GM18508 (cell line): ENCODE data around the gene CHEK1.
A peak's percentile ranks its signal among the peaks of the same experiment; 100 is the strongest.
"Not testable (repeated sequence)": the region's sequence is repeated elsewhere in the genome, so short reads cannot be mapped to it uniquely, and the experiment has no call there.

Experiments used
- ATAC-seq: cut with Tn5 transposase; IDR thresholded peaks from one replicate; pipeline ENCODE4 v1.9.1; 2021; ENCODE audit warnings: moderate number of reproducible peaks; ENCODE audit not compliant: insufficient read depth, unreplicated experiment

The CHEK1 gene

GRCh38 chr11:125624756-125625213 is at the start of gene CHEK1:
Gene CHEK1 (plus strand): TSS chr11:125625163. CDS start chr11:125626769, 1,606 bp downstream.
- ATAC-seq: no peak

DNA sequence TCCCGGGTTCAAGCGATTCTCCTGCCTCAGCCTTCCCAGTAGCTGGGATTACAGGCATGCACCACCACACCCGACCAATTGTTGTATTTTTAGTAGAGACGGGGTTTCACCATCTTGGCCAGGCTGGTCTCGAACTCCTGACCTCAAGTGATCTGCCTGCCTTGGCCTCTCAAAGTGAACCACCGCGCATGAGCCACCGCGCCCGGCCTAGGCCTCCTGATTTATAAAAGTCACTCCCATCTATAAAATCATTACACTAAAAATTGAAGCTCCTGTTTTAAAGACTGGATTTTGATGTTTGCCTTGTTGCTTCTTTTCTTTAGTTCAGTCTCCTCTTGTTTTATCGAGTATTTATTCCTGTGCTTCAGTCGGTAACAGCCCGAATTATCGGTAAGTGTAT is 47.8 kb upstream of the CHEK1 start:
- ATAC-seq: not testable (repeated sequence)

- no peak for ATAC-seq
Measured at GRCh38 chr11:125578783-125579182, 46.2 kb upstream of the CHEK1 start.

DNA sequence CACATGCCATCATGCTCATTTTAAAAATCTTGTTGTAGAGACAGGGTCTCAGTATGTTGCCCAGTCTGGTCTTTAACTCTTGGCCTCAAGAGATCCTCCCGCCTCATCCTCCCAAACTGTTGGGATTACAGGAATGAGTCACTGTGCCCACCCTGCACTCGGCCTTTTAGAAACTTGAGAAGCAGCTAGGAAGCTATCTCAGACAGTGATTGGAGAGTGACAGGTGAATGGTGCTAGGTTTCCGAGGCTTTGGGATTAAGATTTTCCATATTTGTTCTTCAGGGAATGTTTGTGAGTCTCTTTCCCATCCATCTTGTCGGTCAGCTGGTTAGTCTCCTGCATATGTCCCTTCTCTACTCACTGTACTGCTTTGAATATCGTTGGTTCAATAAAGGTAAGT is 45.2 kb upstream of the CHEK1 start:
- ATAC-seq: no peak

GRCh38 chr11:125583496-125583895 is 41.5 kb upstream of the CHEK1 start:
- ATAC-seq: no peak

- no peak for ATAC-seq
Measured at GRCh38 chr11:125585487-125585886, 39.5 kb upstream of the CHEK1 start.

GRCh38 chr11:125586623-125587022 is 38.3 kb upstream of the CHEK1 start:
- ATAC-seq: no peak

DNA sequence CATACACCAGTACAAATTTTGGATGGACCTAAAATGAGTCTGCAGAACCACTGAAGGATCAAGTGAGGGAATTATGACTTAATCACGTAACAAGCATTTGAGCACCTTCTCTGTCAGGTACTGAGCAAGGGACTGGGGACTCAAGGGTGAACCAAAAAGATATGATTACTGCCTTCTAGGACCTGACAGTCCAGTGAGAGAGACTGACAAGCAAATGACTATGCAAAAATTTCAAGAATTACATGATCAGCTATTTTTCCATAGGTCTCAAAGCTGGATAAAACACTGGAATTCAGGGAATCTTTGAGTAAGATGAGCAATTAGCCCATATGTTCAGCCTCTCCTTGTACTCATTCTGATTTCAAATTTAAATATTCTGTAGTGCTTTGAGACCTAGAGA is 37.5 kb upstream of the CHEK1 start:
- ATAC-seq: no peak

DNA sequence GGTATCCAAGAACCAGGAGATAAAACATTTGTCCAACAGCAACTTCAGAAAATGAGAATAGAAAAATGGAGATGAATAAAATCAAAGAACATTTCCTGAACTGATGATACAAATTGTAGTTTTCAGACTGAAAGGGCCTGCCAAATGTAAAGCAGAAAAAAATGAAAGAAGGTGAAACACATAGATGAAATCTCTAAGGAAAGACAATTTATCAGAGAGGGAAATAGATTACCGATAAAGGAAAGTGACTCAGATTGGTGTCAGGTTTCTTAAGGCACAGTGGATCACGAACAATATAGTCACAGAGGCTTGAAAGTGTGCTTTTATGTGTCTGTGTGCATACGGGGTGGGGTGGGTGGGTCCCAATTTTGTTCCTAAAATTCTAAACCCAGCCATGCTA is 36.5 kb upstream of the CHEK1 start:
- no peak for ATAC-seq

GRCh38 chr11:125591649-125592304 is 33.2 kb upstream of the CHEK1 start:
- peak; percentile 1 for ATAC-seq

DNA sequence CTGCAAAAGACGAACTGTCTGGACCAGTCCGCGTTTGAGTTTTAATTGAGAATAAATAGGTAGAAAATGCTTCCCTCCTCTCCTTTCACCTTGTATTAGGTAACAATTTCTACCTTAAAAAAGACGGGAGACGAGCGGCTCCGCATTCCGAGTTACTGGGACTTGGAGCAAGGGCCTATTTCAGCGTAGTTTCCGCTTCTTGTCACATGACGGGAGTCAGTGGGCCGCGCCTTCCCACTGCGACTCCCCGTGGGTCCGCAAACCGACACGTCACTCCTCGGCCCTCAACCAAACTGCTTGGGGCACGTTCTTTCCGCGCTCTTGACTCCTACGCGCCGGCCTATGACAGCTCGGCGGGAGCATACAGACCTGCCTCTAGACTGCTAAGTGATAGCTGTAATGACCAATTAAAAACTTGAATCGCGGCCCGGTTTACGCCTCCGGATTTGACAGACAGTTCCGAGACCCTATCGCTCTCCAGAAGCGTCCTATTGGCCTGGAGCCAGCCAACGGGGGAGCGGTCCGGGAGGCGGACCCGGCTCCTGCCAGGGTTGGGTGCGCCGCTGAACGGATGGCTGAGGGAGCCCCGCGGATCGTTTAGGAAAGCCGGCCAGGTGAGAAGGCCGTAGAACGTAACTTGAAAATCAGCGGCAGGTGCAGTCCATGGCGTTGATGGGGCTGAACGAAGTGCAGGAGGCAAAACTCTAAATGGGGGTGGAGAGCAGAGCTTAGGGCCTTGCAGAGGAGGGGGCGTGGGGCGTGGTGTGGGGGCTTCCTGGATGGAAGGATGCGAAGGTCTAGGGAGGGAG is 32.5 kb upstream of the CHEK1 start, which contains the start of gene STT3A:
Gene STT3A, plus strand, starts transcription at position 548 of the 809 bp plus-strand sequence. CDS start 3,064 bp downstream, outside the sequence.
- peak; percentile 97 for ATAC-seq

DNA sequence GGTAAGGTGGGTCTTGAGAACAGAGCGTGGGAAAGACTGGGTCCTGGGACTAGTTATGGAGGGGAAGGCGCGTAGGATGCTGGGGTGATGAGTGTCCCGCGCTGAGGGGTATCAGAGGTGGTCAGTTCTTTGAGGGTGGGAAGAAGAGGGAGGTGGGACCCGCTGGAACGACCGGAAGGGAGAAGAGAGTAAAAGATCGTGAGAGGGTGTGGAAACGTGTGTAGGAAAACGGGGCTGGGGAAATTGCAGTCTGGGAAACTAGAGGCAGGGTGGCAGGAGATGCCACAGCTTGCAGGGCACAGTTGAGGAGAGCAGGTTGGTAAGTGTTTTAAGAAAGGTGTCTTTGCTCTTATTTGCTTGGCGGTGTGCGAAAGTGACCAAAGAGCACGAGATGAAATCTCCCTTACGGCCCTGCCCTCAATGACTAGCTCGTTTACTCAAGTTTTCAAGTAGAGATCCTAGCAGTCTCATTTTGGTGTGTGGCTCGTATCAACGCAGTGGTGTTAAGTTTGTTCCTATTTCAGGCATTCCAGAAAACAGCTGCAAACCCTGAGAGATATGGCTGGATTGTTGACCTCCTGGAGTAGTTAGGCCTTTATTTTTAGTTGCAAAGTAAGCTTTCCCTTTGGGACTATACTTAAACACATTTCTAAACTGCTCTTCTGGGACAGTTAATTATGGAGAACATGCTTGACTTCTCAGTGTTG is 31.7 kb upstream of the CHEK1 start:
- ATAC-seq: no peak

DNA sequence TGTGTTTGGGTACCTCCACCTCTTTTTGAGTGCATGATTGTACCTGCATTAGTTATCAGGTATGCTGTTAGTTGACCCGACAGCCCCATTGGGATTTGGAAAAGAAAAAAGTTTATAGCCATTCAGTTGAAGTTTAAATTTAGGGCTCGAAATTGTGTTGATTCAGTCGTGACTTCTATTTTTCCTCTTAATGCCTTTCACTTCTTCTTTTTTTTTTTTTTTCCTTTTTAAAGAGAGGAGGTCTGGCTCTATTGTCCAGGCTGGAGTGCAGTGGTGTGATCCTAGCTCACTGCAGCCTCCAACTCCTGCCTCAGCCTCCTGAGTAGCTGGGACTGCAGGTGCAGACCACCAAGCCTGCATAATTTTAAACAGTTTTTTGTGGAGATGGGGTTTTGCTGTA is 30.0 kb upstream of the CHEK1 start:
- ATAC-seq: no peak

DNA sequence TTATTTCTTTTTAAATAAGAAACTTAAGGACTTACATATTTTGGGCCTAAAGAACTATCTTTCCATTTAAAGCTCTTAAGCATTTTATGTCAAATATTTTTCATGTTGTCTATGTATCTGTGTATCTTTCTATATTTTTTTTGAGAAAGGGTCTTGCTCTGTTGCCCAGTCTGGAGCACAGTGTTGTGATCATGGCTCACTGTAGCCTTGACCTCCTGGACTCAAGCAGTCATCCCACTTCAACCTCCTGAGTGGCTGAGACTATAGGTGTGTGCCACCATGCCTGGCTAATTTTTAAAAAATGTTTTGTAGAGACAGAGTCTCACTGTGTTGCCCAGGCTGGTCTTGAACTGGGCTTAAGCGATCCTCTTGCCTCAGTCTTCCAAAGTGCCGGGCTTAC is 24.3 kb upstream of the CHEK1 start:
- no peak for ATAC-seq

- no peak for ATAC-seq
Measured at GRCh38 chr11:125603207-125603606, 21.8 kb upstream of the CHEK1 start.

- ATAC-seq: no peak
Measured at GRCh38 chr11:125605417-125605816, 19.5 kb upstream of the CHEK1 start.

GRCh38 chr11:125609545-125609944 is 15.4 kb upstream of the CHEK1 start:
- ATAC-seq: no peak

DNA sequence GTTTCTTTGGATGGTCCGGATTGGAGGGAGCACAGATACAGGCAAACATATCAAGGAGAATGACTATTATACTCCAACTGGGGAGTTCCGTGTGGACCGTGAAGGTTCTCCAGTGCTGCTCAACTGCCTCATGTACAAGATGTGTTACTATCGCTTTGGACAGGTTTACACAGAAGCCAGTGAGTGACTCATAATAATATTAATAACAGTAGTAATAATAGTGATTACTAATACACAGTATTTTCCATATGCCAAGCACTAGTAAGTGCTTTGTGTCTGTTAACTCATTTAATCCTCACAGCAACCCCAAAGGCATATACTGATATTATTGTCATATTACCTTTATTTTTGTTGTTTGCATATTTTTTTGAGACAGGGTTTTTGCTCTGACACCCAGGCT is 6.6 kb upstream of the CHEK1 start:
- ATAC-seq: no peak

- ATAC-seq: no peak
Measured at GRCh38 chr11:125621995-125622394, 3.0 kb upstream of the CHEK1 start.

- ATAC-seq: no peak
Measured at GRCh38 chr11:125623064-125623463, 1.9 kb upstream of the CHEK1 start.

- ATAC-seq: peak; percentile 14
Measured at GRCh38 chr11:125625225-125625629, 264 bp downstream of the CHEK1 start.
